Adrenal gland (tissue), 12 donors: ENCODE data around the gene ANK3. TPM values are rescaled to one million over a fixed set of nuclear protein-coding genes. Genes with fewer than 3 reads are reported as not detected.

Experiments
- DNase-seq, 7 donors: peaks; one replicate each; pipeline ENCODE4 v3.0.0-alpha.2; 2019 to 2020
- H3K27ac ChIP-seq, 5 donors: fragments of 200-600 bp; sonication (generic) in 4 of 5; 1 replicate in 3 of 5; 2 replicates in 2 of 5; pipeline versions ENCODE4 v1.5.1 to v1.8.0; 2016 to 2020; ENCODE audit warnings: mild to moderate bottlenecking in 1 of 5
- H3K27me3 ChIP-seq: fragments of 200-600 bp; 2 replicates; pipeline ENCODE4 v1.8.0; 2021
- H3K36me3 ChIP-seq, 2 donors: fragments of 200-600 bp; replicated peaks in 1 of 2; 1 replicate in 1 of 2; 2 replicates in 1 of 2; pipeline versions ENCODE4 v1.5.1 to v1.8.0; 2018 to 2022
- H3K4me1 ChIP-seq, 2 donors: fragments of 200-600 bp; replicated peaks in 1 of 2; 1 replicate in 1 of 2; 2 replicates in 1 of 2; pipeline versions ENCODE4 v1.5.1 to v1.8.0; 2018 to 2021
- H3K4me3 ChIP-seq, 4 donors: fragments of 200-600 bp; sonication (generic) in 3 of 4; one replicate each; pipeline ENCODE4 v1.5.1; 2016 to 2018
- H3K9me3 ChIP-seq, 3 donors: fragments of 200-600 bp; sonication (generic) in 1 of 3; replicated peaks in 1 of 3; 1 replicate in 2 of 3; 2 replicates in 1 of 3; pipeline versions ENCODE4 v1.5.1 to v1.8.0; 2016 to 2021
- POLR2A ChIP-seq, 2 donors: fragments of 450-650 bp; IDR thresholded peaks; one replicate each; pipeline ENCODE4 v1.6.1; 2017; ENCODE audit warnings: antibody characterized with exemption in 2 of 2, mild to moderate bottlenecking in 2 of 2, moderate library complexity in 1 of 2
- WGBS, 4 donors: extraction: QIAGEN DNeasy Blood & Tissue Kit in 2 of 4; methylation state at CpG; one replicate each; pipeline versions ENCODE4 v1.1.5 to v1.1.7; 2013 to 2017; 5-methylcytosine and 5-hydroxymethylcytosine counted together
- intact Hi-C, 2 donors: fragments of 100-400 bp; cut with DNase I; formaldehyde crosslinking; loops; one replicate each; pipeline versions ENCODE4 v1.14.1 to v1.15.0; 2022 to 2023
- polyA plus RNA-seq, 3 donors: library from polyadenylated mRNA; stranded (reverse); fragments of 200-250 nt in 2 of 3; fragments of 350-450 nt in 1 of 3; fragmentation: Illumina TruSeq in 1 of 3; extraction: RNeasy Lipid Tissue Mini Kit (QIAGEN cat#74804) in 1 of 3; gene quantifications; one replicate each; pipeline ENCODE4 v1.2.3, GENCODE V29; 2013 to 2014
- total RNA-seq, 9 donors: library from RNA; depleted of rRNA in 4 of 9; stranded (reverse); fragments of >200 nt in 4 of 9; fragments of 120-200 nt in 1 of 9; fragmentation: NEBNext Ultra II Directional in 1 of 9; extraction: Animal tissue kit (Norgen Biotek cat#: 25700) in 1 of 9; gene quantifications; one replicate each; pipeline versions ENCODE4 v1.1.0 to v1.2.4, GENCODE V29; 2013 to 2023
- TF ChIP-seq, protein P1 (sequence below), 6 experiments: fragments of 450-650 bp in 4 of 6; fragments of 200-600 bp in 2 of 6; sonication (generic) in 1 of 6; IDR thresholded peaks; 1 replicate in 5 of 6; 2 replicates in 1 of 6; pipeline versions ENCODE4 v1.5.1 to v1.8.0; 2016 to 2021; ENCODE audit warnings: antibody characterized with exemption in 6 of 6, mild to moderate bottlenecking in 2 of 6, moderate library complexity in 1 of 6
- donor health status: healthy with polysubstance abuse.
- donor health status: Bipolar disorder and iron deficiency.
- donor health status: DM: yes; HTN: yes; CAD: no.
- donor health status: DM: no; HTN: no; CAD: no.
- donor health status: DM: no; HTN: no; CAD: no.
- donor health status: DM: yes; HTN: yes; CAD: no.

Gene ANK3
- total and polyA plus RNA-seq, 12 donors, result 2.6 to 48.1 (median 15.2) TPM

GRCh38 chr10:60267802-60268201 is 121.9 kb downstream of the ANK3 start:
- DNase-seq, result no peak
- Histone ChIP-seq H3K27me3 (no peaks in the 10 kb centered on the region), H3K4me1 (no peaks in the 10 kb centered on the region), H3K4me3 (no peak overlapping the region), H3K36me3 (no peaks in the 10 kb centered on the region), H3K9me3 (no peaks in the 10 kb centered on the region), H3K27ac (no peak overlapping the region)
- TF ChIP-seq POLR2A (IDR thresholded peaks at IDR 0.05), result no peak
- TF ChIP-seq, protein P1, sequence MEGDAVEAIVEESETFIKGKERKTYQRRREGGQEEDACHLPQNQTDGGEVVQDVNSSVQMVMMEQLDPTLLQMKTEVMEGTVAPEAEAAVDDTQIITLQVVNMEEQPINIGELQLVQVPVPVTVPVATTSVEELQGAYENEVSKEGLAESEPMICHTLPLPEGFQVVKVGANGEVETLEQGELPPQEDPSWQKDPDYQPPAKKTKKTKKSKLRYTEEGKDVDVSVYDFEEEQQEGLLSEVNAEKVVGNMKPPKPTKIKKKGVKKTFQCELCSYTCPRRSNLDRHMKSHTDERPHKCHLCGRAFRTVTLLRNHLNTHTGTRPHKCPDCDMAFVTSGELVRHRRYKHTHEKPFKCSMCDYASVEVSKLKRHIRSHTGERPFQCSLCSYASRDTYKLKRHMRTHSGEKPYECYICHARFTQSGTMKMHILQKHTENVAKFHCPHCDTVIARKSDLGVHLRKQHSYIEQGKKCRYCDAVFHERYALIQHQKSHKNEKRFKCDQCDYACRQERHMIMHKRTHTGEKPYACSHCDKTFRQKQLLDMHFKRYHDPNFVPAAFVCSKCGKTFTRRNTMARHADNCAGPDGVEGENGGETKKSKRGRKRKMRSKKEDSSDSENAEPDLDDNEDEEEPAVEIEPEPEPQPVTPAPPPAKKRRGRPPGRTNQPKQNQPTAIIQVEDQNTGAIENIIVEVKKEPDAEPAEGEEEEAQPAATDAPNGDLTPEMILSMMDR (IDR thresholded peaks at IDR 0.05), result no peak
- intact Hi-C loops, result no loop called here
- WGBS, 4 donors, result 93 to 97% (median 95%) methylated on average over 6 of the region's 6 CpGs

GRCh38 chr10:60266513-60266912 is 123.2 kb downstream of the ANK3 start:
- Histone ChIP-seq H3K9me3 (no peaks in the 10 kb centered on the region), H3K36me3 (no peaks in the 10 kb centered on the region)

GRCh38 chr10:60262647-60263126 is 127.0 kb downstream of the ANK3 start:
- 56 to 75% (median 71%) methylated on average over 3 of the region's 3 CpGs for WGBS, 4 donors

More at GRCh38 chr10:60266513-60266912, 123.2 kb downstream of the ANK3 start:
- DNase-seq, result no peak
- Histone ChIP-seq H3K4me1 (no peaks in the 10 kb centered on the region), H3K4me3 (no peak overlapping the region), H3K27me3 (no peaks in the 10 kb centered on the region), H3K27ac (no peak overlapping the region)
- intact Hi-C loops, result no loop called here
- TF ChIP-seq, protein P1 (IDR thresholded peaks at IDR 0.05), result no peak
- no peak for TF ChIP-seq POLR2A (IDR thresholded peaks at IDR 0.05)
- WGBS, 4 donors, result 76 to 89% (median 83%) methylated on average over 1 of the region's 1 CpG

DNA sequence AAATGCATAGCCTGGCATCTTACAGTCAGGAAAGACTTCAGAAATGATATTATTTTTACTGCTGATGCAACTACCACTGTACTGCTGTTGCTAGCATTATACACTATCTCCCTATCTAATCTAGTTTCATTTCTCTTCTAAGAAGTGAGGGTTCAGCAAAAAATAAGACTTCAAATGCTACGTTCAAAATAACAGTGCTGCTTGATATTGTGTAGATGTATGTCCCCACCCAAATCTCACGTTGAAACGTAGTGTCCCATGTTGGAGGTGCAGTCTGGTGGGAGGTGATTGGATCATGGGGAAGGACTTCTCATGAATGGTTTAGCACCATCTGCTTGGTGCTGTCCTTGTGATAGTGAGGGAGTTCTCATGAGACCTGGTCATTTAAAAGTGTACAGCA is 129.4 kb downstream of the ANK3 start:
- Histone ChIP-seq H3K36me3 (no peaks in the 10 kb centered on the region), H3K4me1 (no peaks in the 10 kb centered on the region), H3K27ac (no peak overlapping the region), H3K4me3 (no peak overlapping the region), H3K27me3 (no peaks in the 10 kb centered on the region), H3K9me3 (no peaks in the 10 kb centered on the region)
- WGBS, 4 donors, result 45 to 76% (median 66%) methylated on average over 3 of the region's 3 CpGs
- no peak for DNase-seq
- intact Hi-C loops, result no loop called here
- TF ChIP-seq, protein P1 (IDR thresholded peaks at IDR 0.05), result no peak
- TF ChIP-seq POLR2A (IDR thresholded peaks at IDR 0.05), result no peak

More at GRCh38 chr10:60262647-60263126, 127.0 kb downstream of the ANK3 start:
- Histone ChIP-seq H3K4me1 (no peaks in the 10 kb centered on the region), H3K27me3 (no peaks in the 10 kb centered on the region), H3K9me3 (no peaks in the 10 kb centered on the region), H3K4me3 (no peak overlapping the region), H3K27ac (no peak overlapping the region), H3K36me3 (no peaks in the 10 kb centered on the region)
- DNase-seq, result no peak
- TF ChIP-seq POLR2A (IDR thresholded peaks at IDR 0.05), result no peak
- TF ChIP-seq, protein P1 (IDR thresholded peaks at IDR 0.05), result no peak
- intact Hi-C loops, result no loop called here
